Right hindlimb (tissue), 1 donor: ENCODE results near the gene PLA2G2D.
A peak's percentile ranks its signal among the peaks of the same experiment; 100 is the strongest.

Experiments used
- DNase-seq: peaks from one replicate; pipeline ENCODE4 v3.0.0-alpha.2; 2018

Gene PLA2G2D

GRCh38 chr1:20112279-20113000 lies 6.9 kb downstream of the PLA2G2D start:
- no peak for DNase-seq

GRCh38 chr1:20111452-20111851 lies 7.9 kb downstream of the PLA2G2D start:
- no peak for DNase-seq

- no peak for DNase-seq
These were observed 8.7 kb downstream of the PLA2G2D start for GRCh38 chr1:20110679-20111078.

GRCh38 chr1:20109223-20109856 lies 10.0 kb downstream of the PLA2G2D start:
- DNase-seq: no peak

- DNase-seq: no peak
These were observed 10.8 kb downstream of the PLA2G2D start for GRCh38 chr1:20108366-20109123.

GRCh38 chr1:20107796-20108195 lies 11.5 kb downstream of the PLA2G2D start:
- no peak for DNase-seq

- DNase-seq: no peak
These were observed 12.0 kb downstream of the PLA2G2D start for GRCh38 chr1:20107351-20107750.

- DNase-seq: no peak
These were observed 13.5 kb downstream of the PLA2G2D start for GRCh38 chr1:20105856-20106255.

GRCh38 chr1:20102875-20103274 lies 16.5 kb downstream of the PLA2G2D start:
- DNase-seq: no peak

- peak; percentile 30 for DNase-seq
These were observed 18.5 kb downstream of the PLA2G2D start for GRCh38 chr1:20100632-20101355.

- no peak for DNase-seq
These were observed 19.8 kb downstream of the PLA2G2D start for GRCh38 chr1:20099533-20099932.

- no peak for DNase-seq
These were observed 22.4 kb downstream of the PLA2G2D start for GRCh38 chr1:20096840-20097447.

GRCh38 chr1:20095564-20096434 lies 23.5 kb downstream of the PLA2G2D start:
- no peak for DNase-seq

GRCh38 chr1:20093940-20094391 lies 25.4 kb downstream of the PLA2G2D start:
- DNase-seq: no peak

GRCh38 chr1:20093303-20093702 lies 26.0 kb downstream of the PLA2G2D start:
- no peak for DNase-seq

- no peak for DNase-seq
These were observed 28.7 kb downstream of the PLA2G2D start for GRCh38 chr1:20090641-20091040.

- DNase-seq: no peak
These were observed 29.2 kb downstream of the PLA2G2D start for GRCh38 chr1:20090119-20090518.

GRCh38 chr1:20089328-20090077 lies 29.8 kb downstream of the PLA2G2D start:
- DNase-seq: no peak

GRCh38 chr1:20087668-20088067 lies 31.7 kb downstream of the PLA2G2D start:
- no peak for DNase-seq

GRCh38 chr1:20086800-20087199 lies 32.5 kb downstream of the PLA2G2D start:
- no peak for DNase-seq
